Activated CD8-positive, alpha-beta T cell treated with anti-CD3 and anti-CD28 coated beads for 36 hours (primary cell): ENCODE data around the gene SORL1-AS1.

ENCODE experiments used
- ATAC-seq: fragments of 200-7000 bp; cut with Tn5 transposase; one replicate; pipeline ENCODE4 v1.10.0; 2021; ENCODE audit warnings: mild to moderate bottlenecking, moderate library complexity
- CTCF ChIA-PET: fragments of 350-600 bp; sonication (Branson Sonifier 250); formaldehyde crosslinking; loops from one replicate; lab custom pipeline; 2021; ENCODE audit warnings: antibody characterized with exemption; lab: Charles Lee
- POLR2A ChIA-PET: fragments of 350-600 bp; sonication (Branson Sonifier 250); formaldehyde crosslinking; loops from one replicate; lab custom pipeline; 2021; ENCODE audit warnings: antibody characterized with exemption; lab: Charles Lee
- DNase-seq: peaks from one replicate; pipeline ENCODE4 v3.0.0-alpha.2; 2020
- H3K27ac Mint-ChIP-seq: one replicate; pipeline ENCODE4 v1.8.0; 2021; ENCODE audit warnings: mild to moderate bottlenecking, mixed read lengths
- H3K27me3 Mint-ChIP-seq: one replicate; pipeline ENCODE4 v1.8.0; 2021; ENCODE audit warnings: mixed read lengths
- H3K36me3 Mint-ChIP-seq: one replicate; pipeline ENCODE4 v1.8.0; 2021; ENCODE audit warnings: low read depth, mixed read lengths
- H3K4me1 Mint-ChIP-seq: one replicate; pipeline ENCODE4 v1.8.0; 2021; ENCODE audit warnings: low read depth, mixed read lengths
- H3K4me3 Mint-ChIP-seq: one replicate; pipeline ENCODE4 v1.8.0; 2021; ENCODE audit warnings: mild to moderate bottlenecking, moderate library complexity, mixed read lengths
- H3K9me3 Mint-ChIP-seq: one replicate; pipeline ENCODE4 v1.8.0; 2021; ENCODE audit warnings: mixed read lengths
- intact Hi-C: fragments of 100-400 bp; cut with micrococcal nuclease; formaldehyde crosslinking; loops from one replicate; pipeline ENCODE4 v1.10.0; 2022
- TF ChIP-seq, protein P1 (sequence below): fragments of 200-600 bp; IDR thresholded peaks from one replicate; pipeline ENCODE4 v1.8.0; 2022; ENCODE audit warnings: antibody characterized with exemption, mild to moderate bottlenecking

SORL1-AS1 gene

GRCh38 chr11:121427400-121427744 lies 25.4 kb downstream of the SORL1-AS1 start:
- intact Hi-C loops, result no loop called here
- POLR2A ChIA-PET, result interaction anchor here (1.0 to 1.2 kb wide), 2 partner anchors 10 to 133 kb away, joined by 3 read pairs; no protein-coding TSS in a partner anchor

DNA sequence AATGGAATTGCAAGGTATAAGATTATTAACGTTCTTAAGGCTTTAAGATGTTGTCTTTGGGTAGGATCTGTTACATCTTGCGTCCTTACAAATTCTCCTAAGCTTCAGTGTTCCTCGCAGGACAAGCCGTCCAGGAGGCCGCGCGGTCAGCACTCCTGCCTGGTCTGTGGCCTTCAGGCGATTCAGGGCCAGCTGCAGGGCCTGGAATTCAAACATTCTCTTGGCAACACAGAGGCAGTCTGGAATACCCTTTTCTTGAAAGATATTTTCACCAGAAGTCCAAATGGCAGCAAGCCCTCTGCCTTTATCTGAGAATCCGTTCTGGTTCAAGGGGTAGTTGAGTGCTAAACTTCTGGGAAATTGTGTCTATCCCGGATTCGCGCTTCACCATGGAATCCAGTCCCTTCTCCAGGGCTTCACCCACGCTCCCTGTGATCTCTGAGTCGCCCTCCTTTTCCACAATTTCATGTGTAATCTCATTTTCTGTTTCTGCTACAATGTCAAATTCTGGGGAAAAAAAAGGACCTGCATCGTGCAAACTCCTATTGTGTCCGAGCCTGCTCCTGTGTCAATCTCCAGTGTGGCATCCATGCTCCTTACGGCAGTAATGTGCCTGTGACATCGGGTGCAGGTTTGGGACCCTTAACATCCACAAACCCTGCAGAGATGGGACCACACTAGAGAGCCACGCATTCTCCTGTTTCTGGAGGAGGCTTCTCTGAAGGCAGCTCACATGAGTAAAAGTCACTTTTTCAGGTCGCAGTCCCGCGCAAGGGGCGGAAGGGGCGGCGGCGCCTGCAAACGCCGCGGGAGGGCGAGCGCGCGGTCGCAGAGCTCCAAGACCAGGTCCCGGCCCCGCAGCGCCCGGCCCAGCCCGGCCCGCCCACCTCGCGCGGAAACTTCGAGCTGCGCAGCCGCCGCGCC lies 26.0 kb downstream of the SORL1-AS1 start:
- CTCF ChIA-PET, result interaction anchor here (0.9 to 1.7 kb wide), 5 partner anchors 40 to 165 kb away, joined by 3 to 6 read pairs (median 4); no protein-coding TSS in a partner anchor
- Mint-ChIP-seq H3K27ac (peak overlapping the region; percentile 11), H3K4me3 (peak overlapping the region; percentile 64), H3K36me3 (peaks cover 1% of the 10 kb centered on the region), H3K4me1 (peaks cover 30% of the 10 kb centered on the region), H3K27me3 (no peaks in the 10 kb centered on the region), H3K9me3 (peaks cover 8% of the 10 kb centered on the region)
- ATAC-seq, result peak; percentile 76
- DNase-seq, result peak; percentile 68
- TF ChIP-seq, protein P1, sequence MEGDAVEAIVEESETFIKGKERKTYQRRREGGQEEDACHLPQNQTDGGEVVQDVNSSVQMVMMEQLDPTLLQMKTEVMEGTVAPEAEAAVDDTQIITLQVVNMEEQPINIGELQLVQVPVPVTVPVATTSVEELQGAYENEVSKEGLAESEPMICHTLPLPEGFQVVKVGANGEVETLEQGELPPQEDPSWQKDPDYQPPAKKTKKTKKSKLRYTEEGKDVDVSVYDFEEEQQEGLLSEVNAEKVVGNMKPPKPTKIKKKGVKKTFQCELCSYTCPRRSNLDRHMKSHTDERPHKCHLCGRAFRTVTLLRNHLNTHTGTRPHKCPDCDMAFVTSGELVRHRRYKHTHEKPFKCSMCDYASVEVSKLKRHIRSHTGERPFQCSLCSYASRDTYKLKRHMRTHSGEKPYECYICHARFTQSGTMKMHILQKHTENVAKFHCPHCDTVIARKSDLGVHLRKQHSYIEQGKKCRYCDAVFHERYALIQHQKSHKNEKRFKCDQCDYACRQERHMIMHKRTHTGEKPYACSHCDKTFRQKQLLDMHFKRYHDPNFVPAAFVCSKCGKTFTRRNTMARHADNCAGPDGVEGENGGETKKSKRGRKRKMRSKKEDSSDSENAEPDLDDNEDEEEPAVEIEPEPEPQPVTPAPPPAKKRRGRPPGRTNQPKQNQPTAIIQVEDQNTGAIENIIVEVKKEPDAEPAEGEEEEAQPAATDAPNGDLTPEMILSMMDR, result peak; percentile 27
- intact Hi-C loops, result no loop called here
- POLR2A ChIA-PET, result interaction anchor here (1.0 to 1.2 kb wide), 2 partner anchors 10 to 133 kb away, joined by 3 read pairs; no protein-coding TSS in a partner anchor

More at GRCh38 chr11:121427400-121427744, 25.4 kb downstream of the SORL1-AS1 start:
- ATAC-seq (no peak), DNase-seq (no peak)
- H3K4me1 Mint-ChIP-seq, result peaks cover 31% of the 10 kb centered on the region
- peaks cover 2% of the 10 kb centered on the region for H3K36me3 Mint-ChIP-seq
- peaks cover 8% of the 10 kb centered on the region for H3K9me3 Mint-ChIP-seq
- no peak overlapping the region for H3K27ac Mint-ChIP-seq
- CTCF ChIA-PET, result interaction anchor here (0.9 to 1.7 kb wide), 5 partner anchors 39 to 164 kb away, joined by 3 to 6 read pairs (median 4); no protein-coding TSS in a partner anchor
- H3K4me3 Mint-ChIP-seq, result peak overlapping the region; percentile 22
- no peaks in the 10 kb centered on the region for H3K27me3 Mint-ChIP-seq
- TF ChIP-seq, protein P1, result no peak

- ChIA-PET CTCF (no interaction called here), POLR2A (no interaction called here)
- DNase-seq (no peak), ATAC-seq (no peak)
- Mint-ChIP-seq H3K27me3 (no peaks in the 10 kb centered on the region), H3K27ac (no peak overlapping the region), H3K9me3 (peaks cover 8% of the 10 kb centered on the region), H3K36me3 (no peaks in the 10 kb centered on the region), H3K4me1 (peaks cover 32% of the 10 kb centered on the region), H3K4me3 (no peak overlapping the region)
- intact Hi-C loops, result no loop called here
- TF ChIP-seq, protein P1, result no peak
These were observed 26.9 kb downstream of the SORL1-AS1 start for GRCh38 chr11:121425828-121426227.

GRCh38 chr11:121422675-121423074 lies 30.1 kb downstream of the SORL1-AS1 start:
- no peak overlapping the region for H3K4me3 Mint-ChIP-seq
- intact Hi-C loops, result loop anchor here (5.0 kb wide), 1 partner anchor 95 kb away; no protein-coding TSS in a partner anchor
- TF ChIP-seq, protein P1, result no peak
- peaks cover 56% of the 10 kb centered on the region for H3K4me1 Mint-ChIP-seq
- peaks cover 8% of the 10 kb centered on the region for H3K9me3 Mint-ChIP-seq
- no peaks in the 10 kb centered on the region for H3K27me3 Mint-ChIP-seq
- POLR2A ChIA-PET, result no interaction called here
- no peak overlapping the region for H3K27ac Mint-ChIP-seq
- ATAC-seq (no peak), DNase-seq (no peak)
- CTCF ChIA-PET, result no interaction called here
- no peaks in the 10 kb centered on the region for H3K36me3 Mint-ChIP-seq
